SJSA1 (cell line): Measurements from ENCODE around the gene NOA1. TPM values are rescaled to one million over a fixed set of nuclear protein-coding genes. Genes with fewer than 3 reads are reported as not detected.
"Not testable (repeated sequence)": the region's sequence is repeated elsewhere in the genome, so short reads cannot be mapped to it uniquely, and the experiment has no call there.

Source experiments
- DNase-seq, 2 experiments: peaks; one replicate each; pipeline ENCODE4 v3.0.0-alpha.2; 2015 to 2020; ENCODE audit warnings: low spot score in 2 of 2, low read depth in 1 of 2
- H3K27ac ChIP-seq: fragments of 250-450 bp; sonication (Bioruptor Pico); 2 replicates; pipeline ENCODE4 v1.5.1; 2020; ENCODE audit warnings: mild to moderate bottlenecking, moderate library complexity
- H3K27me3 ChIP-seq: fragments of 250-450 bp; sonication (Bioruptor Pico); replicated peaks from 2 replicates; pipeline ENCODE4 v1.5.1; 2020; ENCODE audit warnings: mild to moderate bottlenecking, moderate library complexity
- H3K36me3 ChIP-seq: fragments of 250-450 bp; sonication (Bioruptor Pico); 2 replicates; pipeline ENCODE4 v1.5.1; 2020; ENCODE audit warnings: mild to moderate bottlenecking
- H3K4me1 ChIP-seq: fragments of 250-450 bp; sonication (Bioruptor Pico); replicated peaks from 2 replicates; pipeline ENCODE4 v1.6.1; 2021; ENCODE audit warnings: mild to moderate bottlenecking
- H3K4me3 ChIP-seq: fragments of 250-450 bp; sonication (Bioruptor Pico); 2 replicates; pipeline ENCODE4 v1.5.1; 2020; ENCODE audit warnings: mild to moderate bottlenecking
- H3K9me3 ChIP-seq: fragments of 250-450 bp; sonication (Bioruptor Pico); replicated peaks from 2 replicates; pipeline ENCODE4 v1.5.1; 2020; ENCODE audit warnings: mild to moderate bottlenecking
- total RNA-seq: library from RNA; depleted of rRNA; stranded (reverse); fragments of >200 nt; shearing (Covaris generic); gene quantifications from 2 replicates; pipeline ENCODE4 v1.2.3, GENCODE V29; 2014; rRNA removed

The NOA1 gene
- total RNA-seq, 1 experiment from 2014 or later: 13.1 TPM

GRCh38 chr4:56937262-56937661 lies 40.1 kb downstream of the NOA1 start:
- Histone ChIP-seq H3K4me1 (peaks cover 12% of the 10 kb centered on the region), H3K27ac (peak overlapping the region; percentile 46), H3K4me3 (no peak overlapping the region), H3K27me3 (no peaks in the 10 kb centered on the region), H3K36me3 (peaks cover 20% of the 10 kb centered on the region), H3K9me3 (no peaks in the 10 kb centered on the region)
- peak; percentile 76 to 79 for DNase-seq

GRCh38 chr4:56931924-56932323 lies 45.5 kb downstream of the NOA1 start:
- Histone ChIP-seq H3K4me1 (peaks cover 2% of the 10 kb centered on the region), H3K9me3 (no peaks in the 10 kb centered on the region), H3K4me3 (no peak overlapping the region), H3K36me3 (peaks cover 42% of the 10 kb centered on the region), H3K27ac (no peak overlapping the region), H3K27me3 (no peaks in the 10 kb centered on the region)
- DNase-seq: no peak

GRCh38 chr4:56930638-56931037 lies 46.8 kb downstream of the NOA1 start:
- no peaks in the 10 kb centered on the region for H3K4me1 ChIP-seq
- DNase-seq: no peak
- no peak overlapping the region for H3K4me3 ChIP-seq

GRCh38 chr4:56927196-56927595 lies 50.2 kb downstream of the NOA1 start:
- H3K36me3 ChIP-seq: peaks cover 64% of the 10 kb centered on the region

More at GRCh38 chr4:56930638-56931037, 46.8 kb downstream of the NOA1 start:
- no peaks in the 10 kb centered on the region for H3K27me3 ChIP-seq
- no peak overlapping the region for H3K27ac ChIP-seq
- H3K9me3 ChIP-seq: no peaks in the 10 kb centered on the region
- H3K36me3 ChIP-seq: peaks cover 44% of the 10 kb centered on the region

GRCh38 chr4:56914977-56915376 lies 62.4 kb downstream of the NOA1 start:
- H3K4me3 ChIP-seq, H3K9me3 ChIP-seq, DNase-seq, H3K27me3 ChIP-seq, H3K27ac ChIP-seq: not testable (repeated sequence)
- Histone ChIP-seq H3K36me3 (peaks cover 56% of the 10 kb centered on the region), H3K4me1 (peaks cover 16% of the 10 kb centered on the region)

More at GRCh38 chr4:56927196-56927595, 50.2 kb downstream of the NOA1 start:
- H3K4me3 ChIP-seq: no peak overlapping the region
- no peaks in the 10 kb centered on the region for H3K27me3 ChIP-seq
- no peak overlapping the region for H3K27ac ChIP-seq
- H3K9me3 ChIP-seq: no peaks in the 10 kb centered on the region
- no peak for DNase-seq
- H3K4me1 ChIP-seq: no peaks in the 10 kb centered on the region

- peaks cover 50% of the 10 kb centered on the region for H3K36me3 ChIP-seq
- H3K27ac ChIP-seq: no peak overlapping the region
- DNase-seq: no peak
- peaks cover 19% of the 10 kb centered on the region for H3K4me1 ChIP-seq
- H3K4me3 ChIP-seq: no peak overlapping the region
- H3K9me3 ChIP-seq: no peaks in the 10 kb centered on the region
- H3K27me3 ChIP-seq: no peaks in the 10 kb centered on the region
These were observed 63.1 kb downstream of the NOA1 start for GRCh38 chr4:56914336-56914735.

Other genes with a start within 250 kb of the NOA1 start
- gene SPINK2, start 155.9 kb downstream of the NOA1 start, total RNA-seq: not detected in 2 replicates
- gene REST, start 69.7 kb downstream of the NOA1 start, total RNA-seq: 28.9 and 41.8 TPM in 2 replicates
- 173 and 187 TPM in 2 replicates for gene POLR2B, start 1.3 kb upstream of the NOA1 start, total RNA-seq
- 1,151 and 1,739 TPM in 2 replicates for gene IGFBP7, start 132.8 kb upstream of the NOA1 start, total RNA-seq